Measurements from ENCODE around the gene XRN1. TPM values are rescaled to one million over a fixed set of nuclear protein-coding genes. Genes with fewer than 3 reads are reported as not detected.
A peak's percentile ranks its signal among the peaks of the same experiment; 100 is the strongest.
"Not testable (repeated sequence)": the region's sequence is repeated elsewhere in the genome, so short reads cannot be mapped to it uniquely, and the experiment has no call there.

Gene XRN1
- total RNA-seq, 1 donor from 2014 or later = 37.9 TPM

- not testable (repeated sequence) for DNase-seq
Measured at GRCh38 chr3:142324275-142324953, 123.4 kb downstream of the XRN1 start.

GRCh38 chr3:142319912-142320311, 127.9 kb downstream of the XRN1 start:
- no peak for DNase-seq

GRCh38 chr3:142319094-142319493, 128.7 kb downstream of the XRN1 start:
- DNase-seq = no peak

- DNase-seq = no peak
Measured at GRCh38 chr3:142318331-142318730, 129.5 kb downstream of the XRN1 start.

GRCh38 chr3:142315978-142316388, 131.9 kb downstream of the XRN1 start:
- not testable (repeated sequence) for DNase-seq

- no peak for DNase-seq
Measured at GRCh38 chr3:142315083-142315482, 132.8 kb downstream of the XRN1 start.

GRCh38 chr3:142310439-142310838, 137.4 kb downstream of the XRN1 start:
- no peak for DNase-seq

GRCh38 chr3:142302847-142303246, 145.0 kb downstream of the XRN1 start:
- not testable (repeated sequence) for DNase-seq

GRCh38 chr3:142298626-142299025, 149.2 kb downstream of the XRN1 start:
- no peak for DNase-seq

GRCh38 chr3:142296507-142296906, 151.3 kb downstream of the XRN1 start:
- DNase-seq = no peak

- DNase-seq = no peak
Measured at GRCh38 chr3:142287866-142288638, 159.8 kb downstream of the XRN1 start.

- DNase-seq = no peak
Measured at GRCh38 chr3:142285083-142285517, 162.7 kb downstream of the XRN1 start.

- DNase-seq = no peak
Measured at GRCh38 chr3:142282503-142282902, 165.3 kb downstream of the XRN1 start.

GRCh38 chr3:142281474-142281873, 166.4 kb downstream of the XRN1 start:
- DNase-seq = no peak

GRCh38 chr3:142279965-142280590, 167.8 kb downstream of the XRN1 start:
- peak; percentile 86 for DNase-seq

GRCh38 chr3:142278451-142278850, 169.4 kb downstream of the XRN1 start:
- DNase-seq = no peak

GRCh38 chr3:142276781-142277180, 171.1 kb downstream of the XRN1 start:
- DNase-seq = no peak

- DNase-seq = no peak
Measured at GRCh38 chr3:142275856-142276255, 172.0 kb downstream of the XRN1 start.

GRCh38 chr3:142274908-142275307, 172.9 kb downstream of the XRN1 start:
- no peak for DNase-seq

- no peak for DNase-seq
Measured at GRCh38 chr3:142273501-142273900, 174.3 kb downstream of the XRN1 start.

- no peak for DNase-seq
Measured at GRCh38 chr3:142272200-142272891, 175.5 kb downstream of the XRN1 start.

GRCh38 chr3:142270407-142270806, 177.4 kb downstream of the XRN1 start:
- DNase-seq = no peak

- DNase-seq = no peak
Measured at GRCh38 chr3:142269767-142270166, 178.1 kb downstream of the XRN1 start.

All from dermis blood vessel endothelial cell (primary cell).